Anterior cingulate cortex (tissue), 58 donors: ENCODE data around the gene VRK1.

Source experiments
- DNase-seq, 58 donors: peaks; one replicate each; lab custom pipeline; 2025; lab: John Stamatoyannopoulos, UW

Gene VRK1

DNA sequence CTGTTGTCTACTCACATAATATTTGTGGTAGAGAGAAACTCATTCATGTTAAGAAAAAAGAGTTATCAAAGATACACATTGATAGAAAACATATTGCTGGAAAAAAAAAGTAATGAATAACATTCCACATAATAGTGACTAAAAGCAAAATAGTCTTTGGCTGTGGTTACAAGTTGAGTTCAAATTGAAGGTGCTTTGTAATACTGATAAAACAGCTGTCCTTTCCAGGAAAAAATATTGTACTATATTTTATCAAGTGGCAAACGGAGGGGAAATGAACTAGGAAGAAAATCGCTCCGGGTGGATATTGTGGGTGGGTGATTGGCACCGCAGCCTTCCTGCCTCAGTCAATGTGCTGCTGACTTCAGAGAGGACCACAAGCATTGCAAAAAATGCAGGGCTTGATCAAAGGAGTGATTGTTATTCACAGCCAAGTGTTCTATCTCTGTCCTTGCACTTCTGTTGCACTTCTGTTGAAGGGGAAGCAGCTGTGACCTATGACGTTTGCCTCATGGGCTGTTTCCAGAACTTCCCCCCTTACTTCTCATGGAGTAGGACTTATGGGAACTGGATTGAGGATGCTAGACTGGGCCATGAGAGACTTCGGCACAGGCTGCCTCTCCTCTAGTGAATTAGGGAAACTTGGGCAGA, 114.4 kb downstream of the VRK1 start:
- no peak for DNase-seq

DNA sequence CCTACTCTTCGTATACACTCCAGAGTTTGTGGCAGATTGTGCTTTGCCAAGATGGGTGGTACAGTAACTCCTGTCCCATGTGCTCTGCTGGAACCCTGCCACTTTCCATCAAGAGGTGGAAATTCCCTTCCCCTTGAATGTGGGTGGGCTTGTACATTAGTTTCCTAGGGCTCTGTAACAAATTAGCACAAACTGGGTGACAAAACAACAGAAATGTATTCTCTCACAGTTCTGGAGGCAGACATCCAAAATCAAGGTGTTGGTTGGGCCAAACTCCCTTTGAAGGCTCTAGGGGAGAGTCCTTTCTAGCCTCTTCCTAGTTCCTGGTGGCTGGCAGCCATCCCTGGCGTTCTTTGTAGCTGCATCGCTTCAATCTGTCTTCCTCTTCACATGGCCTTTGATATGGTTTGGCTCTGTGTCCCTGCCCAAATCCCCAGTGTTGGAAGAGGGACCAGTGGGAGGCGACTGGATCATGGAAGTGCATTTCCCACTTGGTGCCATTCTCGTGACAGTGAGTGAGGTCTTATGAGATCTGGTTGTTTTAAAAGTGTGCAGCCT, 117.5 kb downstream of the VRK1 start:
- no peak for DNase-seq

DNA sequence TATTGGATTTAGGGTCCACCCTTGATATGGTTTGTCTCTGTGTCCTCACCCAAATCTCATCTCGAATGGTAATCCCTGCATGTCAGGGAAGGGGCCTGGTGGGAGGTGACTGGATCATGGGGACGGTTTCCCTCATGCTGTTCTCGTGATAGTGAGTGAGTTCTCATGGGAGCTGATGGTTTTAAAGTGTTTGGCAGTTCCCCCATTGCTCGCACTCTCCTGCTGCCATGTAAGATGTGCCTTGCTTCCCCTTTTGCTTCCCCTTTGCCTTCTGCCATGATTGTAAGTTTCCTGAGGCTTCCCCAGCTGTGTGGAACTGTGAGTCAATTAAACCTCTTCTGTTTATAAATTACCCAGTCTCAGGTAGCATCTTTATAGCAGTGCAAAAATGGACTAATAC, 118.3 kb downstream of the VRK1 start:
- no peak for DNase-seq

DNA sequence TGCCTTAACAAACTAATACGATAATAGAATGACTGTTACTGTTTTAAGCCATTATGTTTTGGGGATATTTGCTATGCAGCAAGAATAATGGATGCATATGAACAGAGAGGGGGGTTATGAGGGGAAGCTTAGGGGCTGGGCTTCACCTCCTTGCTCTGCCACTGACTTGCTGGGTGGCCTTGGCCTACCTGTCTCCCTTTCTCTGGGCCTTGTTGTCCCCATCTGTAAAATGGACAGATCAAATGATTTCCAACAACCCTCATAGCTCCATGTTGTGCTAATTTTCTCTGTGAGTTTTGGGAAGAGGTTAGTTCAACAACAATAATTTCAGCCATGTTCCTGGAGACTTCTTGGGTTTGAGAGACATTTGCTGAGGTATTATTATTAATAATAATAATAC, 119.6 kb downstream of the VRK1 start:
- no peak for DNase-seq

DNA sequence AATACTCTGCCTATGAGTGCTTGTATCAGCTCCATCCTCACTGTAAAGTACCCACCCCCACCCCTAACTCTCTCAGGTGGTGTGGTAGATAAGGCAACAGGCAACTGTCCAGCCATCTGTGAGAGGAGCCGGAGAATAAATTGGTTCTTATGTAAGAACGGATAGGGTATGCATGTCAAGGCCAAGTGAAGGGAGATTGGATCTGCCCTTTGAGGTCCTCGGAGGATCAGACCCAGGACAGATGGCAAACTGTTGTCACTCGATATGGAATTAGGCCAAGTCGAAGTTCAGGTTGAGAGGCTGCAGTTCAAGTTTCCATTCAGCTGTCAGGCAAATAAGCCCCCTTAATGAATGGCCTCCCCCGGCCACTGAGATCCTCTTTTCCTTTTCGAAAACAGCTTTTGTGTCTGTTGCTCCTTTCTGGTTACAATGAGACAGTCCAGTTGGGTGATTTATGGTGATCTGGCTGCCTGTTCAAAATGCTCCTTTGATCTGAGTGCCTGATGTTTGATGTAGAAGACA, 120.3 kb downstream of the VRK1 start:
- DNase-seq = no peak

DNA sequence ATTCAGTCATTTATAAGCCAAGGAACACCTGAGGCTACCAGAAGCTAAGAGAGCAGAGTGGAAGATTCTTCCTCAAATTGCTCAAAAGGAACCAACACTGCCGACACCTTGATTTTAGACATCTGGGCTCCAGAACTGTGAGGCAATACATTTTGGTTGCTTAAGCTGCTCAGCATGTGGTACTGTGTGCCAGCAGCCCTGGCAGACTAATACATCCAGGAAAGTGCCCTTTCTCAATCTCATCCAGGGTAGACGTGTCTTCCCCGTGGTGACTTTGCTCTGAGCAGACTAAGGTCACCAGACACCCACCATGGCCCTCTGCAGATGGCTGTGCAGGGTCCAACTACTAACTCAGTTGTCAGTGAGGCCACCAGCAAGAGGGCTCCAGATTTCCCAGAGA, 122.8 kb downstream of the VRK1 start:
- DNase-seq = no peak

DNA sequence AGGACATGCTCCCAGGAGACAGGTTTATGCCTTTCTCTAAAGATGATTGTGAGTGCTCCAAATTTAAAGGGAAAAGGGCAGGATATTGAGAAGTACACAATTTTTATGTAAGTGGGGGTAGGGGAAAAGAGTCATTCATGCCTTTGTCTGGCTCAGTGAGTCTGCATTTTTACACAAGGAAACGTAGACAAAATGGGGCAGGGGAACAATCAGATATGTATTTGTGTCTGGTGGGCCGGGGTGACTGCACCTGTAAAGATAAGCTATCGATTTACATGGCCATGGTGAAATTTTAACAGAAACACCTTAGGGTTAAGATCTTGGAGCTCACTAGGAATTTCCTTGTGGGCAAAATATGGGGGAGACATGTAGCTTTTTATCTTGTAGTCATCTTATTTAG, 123.6 kb downstream of the VRK1 start:
- DNase-seq = no peak

DNA sequence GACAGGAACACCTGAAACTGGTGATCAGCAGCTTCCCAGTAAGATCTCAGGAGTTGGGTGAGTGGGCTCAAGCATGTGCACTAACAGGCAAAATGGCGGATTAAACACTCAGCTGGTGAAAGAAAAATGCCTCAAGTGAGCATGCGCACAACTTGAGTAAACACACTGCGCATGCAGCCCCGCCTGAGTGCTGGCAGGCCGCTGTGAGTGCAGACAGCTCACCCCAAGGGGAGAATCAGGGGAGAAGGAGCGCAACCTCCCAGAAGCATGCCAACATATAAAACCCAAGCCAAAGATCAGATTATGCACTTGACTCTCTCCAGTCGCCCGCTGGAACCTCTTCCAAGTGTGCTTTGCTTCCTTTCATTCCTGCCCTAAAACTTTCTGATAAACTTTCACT, 125.8 kb downstream of the VRK1 start:
- DNase-seq = no peak

DNA sequence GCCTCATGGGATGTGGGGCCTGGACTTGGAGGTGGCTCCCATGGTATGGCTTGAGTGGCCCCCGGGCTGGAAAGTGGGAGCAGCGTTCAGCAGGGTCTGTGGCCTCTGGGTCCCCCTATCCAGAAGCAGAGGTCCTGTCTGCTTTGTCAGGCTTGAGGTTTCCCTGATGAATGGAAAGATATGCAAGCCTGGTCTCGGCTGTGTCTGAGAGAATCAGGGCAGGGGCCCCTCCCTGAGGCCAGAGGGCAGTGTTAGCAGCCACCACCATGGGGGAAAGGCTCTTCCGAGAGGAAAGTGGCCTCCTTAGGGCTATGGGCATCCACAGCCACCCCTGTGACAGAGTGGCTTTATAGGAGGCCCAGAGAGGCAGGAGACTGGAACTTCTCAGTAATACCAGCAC, 128.2 kb downstream of the VRK1 start:
- DNase-seq = no peak

DNA sequence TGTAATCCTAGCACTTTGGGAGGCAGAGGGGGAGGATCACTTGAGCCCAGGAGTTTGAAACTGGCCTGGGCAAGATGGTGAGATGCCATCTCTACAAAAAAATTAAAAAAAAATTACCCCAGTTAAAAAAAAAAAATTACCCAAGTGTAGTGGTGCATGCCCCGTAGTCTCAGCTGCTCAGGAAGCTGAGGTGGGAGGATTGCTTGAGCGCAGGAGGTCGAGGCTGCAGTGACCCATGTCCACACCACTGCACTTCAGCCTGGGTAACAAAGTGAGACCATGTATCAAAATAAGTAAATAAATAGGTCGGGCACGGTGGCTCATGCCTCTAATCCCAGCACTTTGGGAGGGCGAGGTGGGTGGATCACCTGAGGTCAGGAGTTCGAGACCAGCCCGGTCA, 128.8 kb downstream of the VRK1 start:
- DNase-seq = no peak

DNA sequence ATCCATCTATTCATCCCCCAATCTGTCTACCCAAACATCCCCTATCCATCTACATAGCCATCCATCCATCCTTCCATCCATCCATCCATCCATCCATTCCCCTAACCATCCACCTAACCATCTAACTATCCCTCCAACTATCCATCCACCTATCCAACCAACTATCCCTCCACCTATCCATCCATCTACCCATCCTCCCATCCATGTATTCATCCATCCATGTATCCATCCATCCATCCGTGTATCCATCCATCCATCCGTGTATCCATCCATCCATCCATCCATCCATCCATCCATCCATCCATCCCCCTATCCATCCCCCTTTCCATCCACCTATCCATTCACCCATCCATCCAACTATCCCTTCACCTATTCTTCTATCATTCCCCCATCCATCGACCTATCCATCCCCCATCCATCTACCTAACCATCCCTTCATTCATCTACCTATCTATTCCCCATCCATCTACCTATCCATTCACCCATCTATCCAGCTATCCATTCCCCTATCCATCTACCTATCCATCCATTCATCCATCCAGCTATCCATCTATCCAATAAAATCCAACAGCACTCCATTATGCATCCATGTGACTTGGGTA, 131.7 kb downstream of the VRK1 start:
- no peak for DNase-seq

DNA sequence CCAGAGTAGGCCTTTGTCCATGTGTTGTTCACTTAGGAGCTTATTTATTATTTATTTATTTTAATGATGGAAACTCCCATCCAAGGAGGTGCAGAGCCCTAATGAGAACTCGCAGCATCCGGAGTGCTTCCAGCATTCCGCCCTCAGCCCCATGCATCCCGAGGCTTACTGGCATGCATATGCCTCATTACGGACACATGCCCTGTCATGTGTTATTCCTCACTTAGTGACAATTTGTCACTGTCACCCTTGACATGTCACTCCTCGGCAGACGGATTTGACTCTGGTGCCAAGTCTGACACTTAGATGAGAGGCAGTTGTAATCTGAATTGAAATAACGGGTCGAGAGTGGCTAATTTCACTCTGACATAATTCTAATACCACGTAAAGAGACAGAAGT, 132.8 kb downstream of the VRK1 start:
- no peak for DNase-seq

DNA sequence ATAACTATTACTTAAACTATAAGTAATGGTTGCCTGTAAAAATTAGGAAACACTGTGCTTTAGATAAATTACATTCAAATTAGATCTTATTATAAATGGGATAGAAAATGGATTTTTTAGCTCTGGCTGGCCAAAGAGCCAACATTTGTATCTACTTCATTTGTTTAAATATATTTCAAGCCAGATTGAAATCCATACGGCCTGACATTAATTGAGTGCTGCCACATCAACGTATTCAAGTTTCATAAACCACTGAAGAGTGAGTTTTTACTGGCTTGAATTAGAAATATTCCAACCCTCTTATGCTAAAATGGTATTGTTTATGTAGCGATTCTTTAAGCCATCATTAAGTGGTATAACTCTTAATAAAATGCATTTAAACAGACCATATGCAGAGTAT, 133.3 kb downstream of the VRK1 start:
- no peak for DNase-seq
